HK-2 (cell line): Measurements from ENCODE around the gene ATOH7.
"Not testable (repeated sequence)": the region's sequence is repeated elsewhere in the genome, so short reads cannot be mapped to it uniquely, and the experiment has no call there.

ENCODE experiments used
- DNase-seq: peaks from one replicate; pipeline ENCODE4 v3.0.0-alpha.2; 2018; ENCODE audit not compliant: unreplicated experiment

The ATOH7 gene

GRCh38 chr10:68231817-68232251 lies at the start of gene ATOH7:
TSS of gene ATOH7 (minus strand) at chr10:68232113. CDS start at chr10:68231677, 436 bp downstream.
- DNase-seq: no peak

- no peak for DNase-seq
Measured at GRCh38 chr10:68280758-68281157, 48.8 kb upstream of the ATOH7 start.

- DNase-seq: not testable (repeated sequence)
Measured at GRCh38 chr10:68278906-68279753, 47.2 kb upstream of the ATOH7 start.

GRCh38 chr10:68277814-68278213 lies 45.9 kb upstream of the ATOH7 start:
- not testable (repeated sequence) for DNase-seq

- no peak for DNase-seq
Measured at GRCh38 chr10:68276224-68276623, 44.3 kb upstream of the ATOH7 start.

GRCh38 chr10:68275600-68276126 lies 43.8 kb upstream of the ATOH7 start:
- no peak for DNase-seq

GRCh38 chr10:68272833-68273232 lies 40.9 kb upstream of the ATOH7 start:
- DNase-seq: no peak

- DNase-seq: no peak
Measured at GRCh38 chr10:68271196-68271882, 39.4 kb upstream of the ATOH7 start.

- DNase-seq: no peak
Measured at GRCh38 chr10:68269562-68270290, 37.8 kb upstream of the ATOH7 start.

- no peak for DNase-seq
Measured at GRCh38 chr10:68261132-68261856, 29.4 kb upstream of the ATOH7 start.

- DNase-seq: no peak
Measured at GRCh38 chr10:68253346-68253745, 21.4 kb upstream of the ATOH7 start.

- DNase-seq: no peak
Measured at GRCh38 chr10:68251625-68252495, 19.9 kb upstream of the ATOH7 start.

- DNase-seq: no peak
Measured at GRCh38 chr10:68251151-68251550, 19.2 kb upstream of the ATOH7 start.

- no peak for DNase-seq
Measured at GRCh38 chr10:68249297-68249696, 17.4 kb upstream of the ATOH7 start.

GRCh38 chr10:68247931-68248330 lies 16.0 kb upstream of the ATOH7 start:
- DNase-seq: no peak

- not testable (repeated sequence) for DNase-seq
Measured at GRCh38 chr10:68246397-68246796, 14.5 kb upstream of the ATOH7 start.

GRCh38 chr10:68242051-68242450 lies 10.1 kb upstream of the ATOH7 start:
- no peak for DNase-seq

- DNase-seq: no peak
Measured at GRCh38 chr10:68239596-68240150, 7.8 kb upstream of the ATOH7 start.

- DNase-seq: no peak
Measured at GRCh38 chr10:68239069-68239468, 7.2 kb upstream of the ATOH7 start.

- no peak for DNase-seq
Measured at GRCh38 chr10:68238371-68238770, 6.5 kb upstream of the ATOH7 start.
